ENCODE data around the gene CADPS2. TPM values are rescaled to one million over a fixed set of nuclear protein-coding genes. Genes with fewer than 3 reads are reported as not detected.

Gene CADPS2
- total and polyA plus RNA-seq, 8 donors = 34.2 to 83.4 (median 64.6) TPM

DNA sequence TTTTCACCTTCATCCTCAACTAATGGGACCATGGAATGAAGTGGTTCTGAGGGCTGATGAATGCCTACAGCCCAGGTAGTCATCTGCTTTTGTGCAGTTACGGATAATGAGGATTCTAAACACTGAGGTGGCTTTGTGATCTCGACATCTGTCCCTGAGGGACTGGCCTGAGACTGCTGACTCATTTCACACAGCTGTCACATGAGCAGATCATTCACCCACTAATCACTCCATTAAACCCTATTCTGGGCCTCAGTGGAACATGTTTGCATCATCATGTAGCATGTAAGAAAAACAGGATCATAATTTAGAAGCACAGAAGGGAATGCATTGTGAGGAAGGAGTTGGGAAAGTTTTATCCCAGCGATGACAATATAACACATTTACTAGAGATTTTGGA, 502.3 kb downstream of the CADPS2 start:
- H3K36me3 ChIP-seq = no peaks in the 10 kb centered on the region
- TF ChIP-seq, protein P1, sequence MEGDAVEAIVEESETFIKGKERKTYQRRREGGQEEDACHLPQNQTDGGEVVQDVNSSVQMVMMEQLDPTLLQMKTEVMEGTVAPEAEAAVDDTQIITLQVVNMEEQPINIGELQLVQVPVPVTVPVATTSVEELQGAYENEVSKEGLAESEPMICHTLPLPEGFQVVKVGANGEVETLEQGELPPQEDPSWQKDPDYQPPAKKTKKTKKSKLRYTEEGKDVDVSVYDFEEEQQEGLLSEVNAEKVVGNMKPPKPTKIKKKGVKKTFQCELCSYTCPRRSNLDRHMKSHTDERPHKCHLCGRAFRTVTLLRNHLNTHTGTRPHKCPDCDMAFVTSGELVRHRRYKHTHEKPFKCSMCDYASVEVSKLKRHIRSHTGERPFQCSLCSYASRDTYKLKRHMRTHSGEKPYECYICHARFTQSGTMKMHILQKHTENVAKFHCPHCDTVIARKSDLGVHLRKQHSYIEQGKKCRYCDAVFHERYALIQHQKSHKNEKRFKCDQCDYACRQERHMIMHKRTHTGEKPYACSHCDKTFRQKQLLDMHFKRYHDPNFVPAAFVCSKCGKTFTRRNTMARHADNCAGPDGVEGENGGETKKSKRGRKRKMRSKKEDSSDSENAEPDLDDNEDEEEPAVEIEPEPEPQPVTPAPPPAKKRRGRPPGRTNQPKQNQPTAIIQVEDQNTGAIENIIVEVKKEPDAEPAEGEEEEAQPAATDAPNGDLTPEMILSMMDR (IDR thresholded peaks at IDR 0.05) = no peak
- intact Hi-C loops (cut with DNase I) = no loop called here

DNA sequence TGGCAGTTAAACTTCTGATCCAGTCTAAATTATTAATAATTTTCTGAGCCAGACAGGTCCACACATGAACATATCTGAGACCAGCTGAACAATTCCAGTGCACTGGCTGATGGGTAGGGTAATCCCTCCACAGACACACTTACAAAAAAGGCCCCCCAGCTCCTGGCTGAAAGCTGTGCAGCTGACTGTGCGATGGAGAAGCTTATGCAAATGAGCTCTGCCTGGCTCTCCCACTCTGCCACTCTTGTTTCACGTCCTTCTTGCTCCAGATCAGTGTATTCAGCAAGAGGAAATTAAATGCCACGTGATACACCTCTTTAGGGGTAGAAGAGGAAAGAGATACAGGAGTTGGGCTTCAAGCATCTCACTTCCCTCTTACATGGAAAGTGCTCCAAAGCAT, 505.3 kb downstream of the CADPS2 start:
- TF ChIP-seq, protein P1 (IDR thresholded peaks at IDR 0.05) = no peak
- no peak overlapping the region for H3K4me3 ChIP-seq
- intact Hi-C loops (cut with DNase I) = no loop called here

More for the DNA sequence above, 502.3 kb downstream of the CADPS2 start:
- DNase-seq (no peak), ATAC-seq (no peak)
- Histone ChIP-seq H3K27me3 (no peaks in the 10 kb centered on the region), H3K4me1 (no peaks in the 10 kb centered on the region), H3K4me3 (no peak overlapping the region), H3K27ac (no peak overlapping the region), H3K9me3 (no peaks in the 10 kb centered on the region)

GRCh38 chr7:122379491-122379890, 506.8 kb downstream of the CADPS2 start:
- intact Hi-C loops (cut with DNase I) = no loop called here
- ATAC-seq (no peak), DNase-seq (no peak)
- H3K27me3 ChIP-seq = no peaks in the 10 kb centered on the region
- no peaks in the 10 kb centered on the region for H3K9me3 ChIP-seq
- no peaks in the 10 kb centered on the region for H3K4me1 ChIP-seq
- no peaks in the 10 kb centered on the region for H3K36me3 ChIP-seq
- TF ChIP-seq, protein P1 (IDR thresholded peaks at IDR 0.05) = no peak
- H3K27ac ChIP-seq = no peak overlapping the region
- no peak overlapping the region for H3K4me3 ChIP-seq

More for the DNA sequence above, 505.3 kb downstream of the CADPS2 start:
- no peaks in the 10 kb centered on the region for H3K9me3 ChIP-seq
- DNase-seq (no peak), ATAC-seq (no peak)
- H3K36me3 ChIP-seq = no peaks in the 10 kb centered on the region
- H3K27ac ChIP-seq = no peak overlapping the region
- H3K27me3 ChIP-seq = no peaks in the 10 kb centered on the region
- H3K4me1 ChIP-seq = no peaks in the 10 kb centered on the region

GRCh38 chr7:122369756-122370155, 516.5 kb downstream of the CADPS2 start:
- intact Hi-C loops (cut with DNase I) = no loop called here
- no peak for ATAC-seq
- TF ChIP-seq, protein P1 (IDR thresholded peaks at IDR 0.05) = no peak
- no peak for DNase-seq
- Histone ChIP-seq H3K27ac (no peak overlapping the region), H3K4me3 (no peak overlapping the region), H3K36me3 (no peaks in the 10 kb centered on the region), H3K4me1 (no peaks in the 10 kb centered on the region), H3K9me3 (no peaks in the 10 kb centered on the region), H3K27me3 (no peaks in the 10 kb centered on the region)

DNA sequence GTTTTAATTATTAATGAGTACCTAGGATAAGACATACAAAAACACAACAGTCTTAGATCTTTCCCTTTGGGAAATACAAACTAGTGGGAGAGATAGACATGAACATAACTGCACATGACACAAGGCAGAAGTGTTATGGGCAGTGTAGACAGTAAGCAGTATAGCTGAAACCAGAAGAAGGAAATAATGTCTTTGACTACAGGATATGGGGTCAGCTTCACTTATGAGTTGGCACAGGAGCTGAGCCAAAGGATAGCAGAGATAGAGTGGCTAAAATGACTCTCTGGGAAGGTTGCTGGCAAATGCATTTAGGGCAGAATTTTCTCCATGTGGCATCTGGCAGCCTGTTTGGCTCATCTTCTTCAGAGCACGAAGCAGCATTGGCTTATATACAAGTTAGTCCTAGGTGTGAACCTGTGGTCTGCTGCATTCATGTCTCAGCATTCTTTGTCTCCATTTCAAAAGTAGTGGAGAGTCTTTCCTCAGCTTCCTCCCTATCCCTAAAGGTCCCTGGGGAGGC, 521.4 kb downstream of the CADPS2 start:
- Histone ChIP-seq H3K9me3 (no peaks in the 10 kb centered on the region), H3K27ac (no peak overlapping the region), H3K36me3 (no peaks in the 10 kb centered on the region), H3K4me3 (no peak overlapping the region), H3K27me3 (no peaks in the 10 kb centered on the region), H3K4me1 (no peaks in the 10 kb centered on the region)
- intact Hi-C loops (cut with DNase I) = no loop called here
- TF ChIP-seq, protein P1 (IDR thresholded peaks at IDR 0.05) = no peak
- no peak for DNase-seq
- no peak for ATAC-seq
